Superior temporal gyrus (tissue), 1 donor: Measurements from ENCODE around the gene HOXC10.

Experiments
- DNase-seq: peaks from one replicate; pipeline ENCODE4 v3.0.0-alpha.2; 2016; ENCODE audit errors: extremely low spot score

HOXC10 gene

DNA sequence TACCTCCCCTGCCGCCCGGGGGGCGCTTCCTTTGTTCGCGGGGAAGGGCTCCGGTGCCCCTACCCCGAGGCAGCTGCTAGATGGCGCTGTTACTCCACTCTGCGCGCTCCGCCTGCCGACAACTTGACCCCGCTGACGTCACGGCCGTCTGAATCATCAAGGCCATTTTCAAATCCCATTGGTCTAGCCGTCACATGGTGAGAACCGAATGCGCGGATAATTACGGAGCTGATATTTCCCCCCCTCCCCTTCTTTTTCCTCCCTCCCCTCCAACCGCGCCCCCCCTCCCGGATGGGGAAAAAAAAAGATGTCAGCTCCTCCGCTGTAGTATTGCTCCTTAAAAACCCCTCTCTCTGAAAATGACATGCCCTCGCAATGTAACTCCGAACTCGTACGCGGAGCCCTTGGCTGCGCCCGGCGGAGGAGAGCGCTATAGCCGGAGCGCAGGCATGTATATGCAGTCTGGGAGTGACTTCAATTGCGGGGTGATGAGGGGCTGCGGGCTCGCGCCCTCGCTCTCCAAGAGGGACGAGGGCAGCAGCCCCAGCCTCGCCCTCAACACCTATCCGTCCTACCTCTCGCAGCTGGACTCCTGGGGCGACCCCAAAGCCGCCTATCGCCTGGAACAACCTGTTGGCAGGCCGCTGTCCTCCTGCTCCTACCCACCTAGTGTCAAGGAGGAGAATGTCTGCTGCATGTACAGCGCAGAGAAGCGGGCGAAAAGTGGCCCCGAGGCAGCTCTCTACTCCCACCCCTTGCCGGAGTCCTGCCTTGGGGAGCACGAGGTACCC, at the start of gene HOXC10:
Gene HOXC10, plus strand, starts transcription at position 246 of the 791 bp plus-strand sequence. Its CDS starts 114 bp downstream, at position 360.
- peak; percentile 23 for DNase-seq

DNA sequence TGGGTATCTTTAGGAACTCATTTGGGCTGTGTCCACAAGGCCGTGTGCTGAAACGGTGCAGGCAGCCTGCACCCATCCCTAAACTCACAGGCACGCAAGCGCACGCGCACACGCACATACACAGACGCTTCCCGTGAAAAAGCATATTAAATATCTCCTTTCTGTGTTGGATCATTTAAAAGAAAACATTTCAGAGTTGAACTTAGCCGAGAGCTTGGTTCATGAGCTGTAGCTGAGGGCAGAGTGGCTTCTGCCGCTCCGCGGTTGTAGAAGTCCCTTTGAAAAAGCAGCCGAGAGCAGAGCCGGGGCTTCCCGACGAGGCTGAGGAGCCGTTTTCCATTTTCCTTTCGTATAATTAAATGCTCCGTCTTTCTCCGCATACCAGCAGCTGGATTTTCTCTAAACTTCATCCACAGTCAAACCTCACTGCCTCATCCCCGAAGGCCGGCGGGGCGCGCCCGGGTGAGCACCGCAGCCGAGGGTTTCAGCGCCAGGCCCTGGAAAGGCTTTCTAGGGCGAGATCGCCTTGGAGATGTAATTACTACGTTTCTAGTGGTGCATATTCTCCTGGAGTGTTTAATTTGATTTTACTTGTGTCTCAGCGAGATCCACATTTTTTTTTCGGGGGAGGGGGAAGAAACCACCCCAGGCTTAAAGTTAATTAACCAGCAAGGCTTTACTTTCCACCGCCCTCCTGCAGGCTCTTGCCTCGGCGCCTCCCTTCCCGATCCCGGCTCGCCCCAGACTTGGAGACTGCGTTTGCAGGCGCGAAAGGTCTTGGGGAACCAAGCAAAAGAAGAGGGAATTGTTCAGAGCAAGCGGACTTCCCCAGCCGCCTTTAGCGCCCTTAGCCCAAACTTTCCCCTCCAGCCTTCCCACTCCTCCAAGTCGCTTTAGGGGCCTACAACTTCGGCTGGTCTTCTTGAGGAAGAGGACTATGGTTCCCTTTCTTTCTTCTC, 49.3 kb upstream of the HOXC10 start:
- DNase-seq: no peak

GRCh38 chr12:53937099-53937498, 47.8 kb upstream of the HOXC10 start:
- DNase-seq: no peak

- DNase-seq: no peak
These were observed 47.2 kb upstream of the HOXC10 start for GRCh38 chr12:53937596-53938325.

- DNase-seq: no peak
These were observed 46.4 kb upstream of the HOXC10 start, which contains the start of gene HOXC13 for GRCh38 chr12:53938326-53939140. Gene HOXC13, plus strand, starts transcription at chr12:53938831. Its CDS starts 76 bp downstream, at chr12:53938907.

GRCh38 chr12:53939141-53940108, 45.5 kb upstream of the HOXC10 start:
- DNase-seq: no peak

GRCh38 chr12:53940443-53941014, 44.4 kb upstream of the HOXC10 start:
- DNase-seq: no peak

- DNase-seq: no peak
These were observed 43.8 kb upstream of the HOXC10 start for GRCh38 chr12:53941187-53941586.

GRCh38 chr12:53941750-53942149, 43.2 kb upstream of the HOXC10 start:
- no peak for DNase-seq

DNA sequence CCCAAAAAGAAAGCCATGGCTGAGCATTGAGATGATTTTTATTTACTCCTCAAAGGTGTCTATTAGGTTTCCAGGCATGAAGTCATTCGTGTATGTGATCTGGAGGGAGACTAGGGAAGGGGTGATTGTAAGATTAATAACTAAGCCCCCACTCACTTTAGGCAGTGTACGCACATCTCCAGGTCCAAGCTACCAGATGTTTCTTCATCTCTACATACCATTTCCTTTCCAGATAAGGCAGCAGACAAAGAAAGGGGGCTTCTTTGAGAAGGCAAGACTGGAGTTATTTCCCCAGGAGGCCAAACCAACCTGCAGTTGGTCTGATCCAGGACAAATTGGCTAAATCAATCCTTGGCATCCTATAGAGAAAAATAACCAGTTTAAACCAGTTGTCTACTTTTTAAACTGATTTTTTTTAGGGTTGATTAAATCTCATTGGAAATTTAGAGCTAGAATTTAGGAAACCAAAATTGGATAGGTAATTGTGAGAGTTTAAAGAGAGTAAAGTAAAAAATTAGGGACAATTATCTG, 42.4 kb upstream of the HOXC10 start:
- no peak for DNase-seq

DNA sequence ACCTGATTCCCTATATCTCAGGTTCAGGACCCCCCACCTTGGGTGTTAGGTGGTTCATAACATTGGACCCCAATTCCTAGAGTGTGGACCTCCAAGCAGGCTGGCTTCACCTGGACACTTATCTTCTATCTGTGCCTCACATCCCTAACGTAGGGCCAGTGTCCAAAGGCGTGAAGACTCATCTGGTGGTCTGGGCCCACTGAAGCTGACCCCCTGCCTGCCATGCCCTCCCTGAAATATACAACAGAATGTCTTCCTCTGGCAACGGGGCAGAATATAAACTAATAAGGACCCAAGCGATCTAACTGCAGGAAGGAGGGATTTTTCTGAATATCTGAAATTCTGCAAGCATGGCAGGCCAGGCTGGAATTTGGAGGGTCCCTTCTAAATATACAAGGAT, 40.7 kb upstream of the HOXC10 start:
- no peak for DNase-seq

GRCh38 chr12:53944907-53945847, 39.8 kb upstream of the HOXC10 start:
- no peak for DNase-seq

GRCh38 chr12:53947743-53948142, 37.2 kb upstream of the HOXC10 start:
- DNase-seq: no peak

GRCh38 chr12:53948650-53949593, 36.0 kb upstream of the HOXC10 start:
- DNase-seq: no peak

DNA sequence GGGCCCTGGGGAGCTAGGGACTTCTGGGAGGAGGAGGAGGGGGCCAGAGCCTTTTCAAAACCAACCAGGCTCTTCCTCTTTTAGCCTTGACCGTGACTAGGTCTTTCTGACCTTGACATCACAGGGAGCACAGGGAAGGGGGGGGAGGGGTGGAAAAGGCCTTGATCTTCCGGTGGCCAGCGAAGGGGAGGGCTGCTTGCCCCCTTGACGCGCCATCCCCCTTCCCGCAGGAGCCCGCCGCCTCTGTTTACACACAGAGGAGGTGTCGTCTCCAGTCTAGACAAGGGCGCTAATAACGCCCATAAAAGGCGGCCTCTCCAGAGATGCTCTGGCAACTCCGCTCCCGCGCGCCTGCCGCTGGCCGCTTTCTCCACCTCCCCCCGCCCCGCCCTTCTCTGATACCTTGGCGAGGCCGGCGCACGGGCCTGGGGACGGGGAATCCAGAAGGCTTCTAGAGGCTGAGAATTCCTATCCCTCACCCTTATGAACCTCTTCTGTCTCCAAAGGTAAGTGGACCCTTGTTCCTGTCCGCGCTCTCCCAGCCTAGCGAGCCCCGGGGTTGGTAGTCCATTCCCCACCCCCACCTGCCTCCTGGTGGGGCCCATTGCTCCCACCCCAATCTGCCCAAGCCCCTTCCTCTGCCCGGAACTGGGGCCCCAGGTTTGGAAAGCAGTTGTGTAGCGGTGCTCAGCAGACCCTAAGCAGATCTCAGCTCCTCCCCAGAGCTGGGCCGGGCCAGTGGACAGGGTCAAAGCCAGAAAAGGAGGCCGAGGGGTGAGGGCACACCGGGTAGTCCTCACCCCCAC, 35.1 kb upstream of the HOXC10 start:
- DNase-seq: no peak

DNA sequence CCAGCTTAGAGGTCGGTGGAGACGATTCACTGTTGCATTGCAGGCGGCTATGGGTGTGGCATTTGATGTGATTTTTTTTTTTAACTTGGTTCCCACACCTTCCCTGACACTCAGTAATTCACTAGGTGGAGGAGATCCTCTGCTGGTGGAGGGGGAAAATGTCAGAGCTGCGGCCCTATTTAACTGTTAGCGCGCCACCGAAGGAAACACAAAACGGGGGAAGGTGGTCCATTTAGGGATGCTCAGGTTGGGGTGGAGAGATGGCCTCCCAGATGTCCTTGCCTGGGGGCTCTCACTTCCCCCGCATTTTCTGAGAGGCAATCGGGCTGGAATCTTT, 34.5 kb upstream of the HOXC10 start:
- DNase-seq: no peak
